GM21529 (cell line): ENCODE measurements around the gene SLC26A8.

Experiments
- ATAC-seq: cut with Tn5 transposase; IDR thresholded peaks from one replicate; pipeline ENCODE4 v1.9.1; 2021; ENCODE audit not compliant: unreplicated experiment

SLC26A8 gene, protein sequence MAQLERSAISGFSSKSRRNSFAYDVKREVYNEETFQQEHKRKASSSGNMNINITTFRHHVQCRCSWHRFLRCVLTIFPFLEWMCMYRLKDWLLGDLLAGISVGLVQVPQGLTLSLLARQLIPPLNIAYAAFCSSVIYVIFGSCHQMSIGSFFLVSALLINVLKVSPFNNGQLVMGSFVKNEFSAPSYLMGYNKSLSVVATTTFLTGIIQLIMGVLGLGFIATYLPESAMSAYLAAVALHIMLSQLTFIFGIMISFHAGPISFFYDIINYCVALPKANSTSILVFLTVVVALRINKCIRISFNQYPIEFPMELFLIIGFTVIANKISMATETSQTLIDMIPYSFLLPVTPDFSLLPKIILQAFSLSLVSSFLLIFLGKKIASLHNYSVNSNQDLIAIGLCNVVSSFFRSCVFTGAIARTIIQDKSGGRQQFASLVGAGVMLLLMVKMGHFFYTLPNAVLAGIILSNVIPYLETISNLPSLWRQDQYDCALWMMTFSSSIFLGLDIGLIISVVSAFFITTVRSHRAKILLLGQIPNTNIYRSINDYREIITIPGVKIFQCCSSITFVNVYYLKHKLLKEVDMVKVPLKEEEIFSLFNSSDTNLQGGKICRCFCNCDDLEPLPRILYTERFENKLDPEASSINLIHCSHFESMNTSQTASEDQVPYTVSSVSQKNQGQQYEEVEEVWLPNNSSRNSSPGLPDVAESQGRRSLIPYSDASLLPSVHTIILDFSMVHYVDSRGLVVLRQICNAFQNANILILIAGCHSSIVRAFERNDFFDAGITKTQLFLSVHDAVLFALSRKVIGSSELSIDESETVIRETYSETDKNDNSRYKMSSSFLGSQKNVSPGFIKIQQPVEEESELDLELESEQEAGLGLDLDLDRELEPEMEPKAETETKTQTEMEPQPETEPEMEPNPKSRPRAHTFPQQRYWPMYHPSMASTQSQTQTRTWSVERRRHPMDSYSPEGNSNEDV

DNA sequence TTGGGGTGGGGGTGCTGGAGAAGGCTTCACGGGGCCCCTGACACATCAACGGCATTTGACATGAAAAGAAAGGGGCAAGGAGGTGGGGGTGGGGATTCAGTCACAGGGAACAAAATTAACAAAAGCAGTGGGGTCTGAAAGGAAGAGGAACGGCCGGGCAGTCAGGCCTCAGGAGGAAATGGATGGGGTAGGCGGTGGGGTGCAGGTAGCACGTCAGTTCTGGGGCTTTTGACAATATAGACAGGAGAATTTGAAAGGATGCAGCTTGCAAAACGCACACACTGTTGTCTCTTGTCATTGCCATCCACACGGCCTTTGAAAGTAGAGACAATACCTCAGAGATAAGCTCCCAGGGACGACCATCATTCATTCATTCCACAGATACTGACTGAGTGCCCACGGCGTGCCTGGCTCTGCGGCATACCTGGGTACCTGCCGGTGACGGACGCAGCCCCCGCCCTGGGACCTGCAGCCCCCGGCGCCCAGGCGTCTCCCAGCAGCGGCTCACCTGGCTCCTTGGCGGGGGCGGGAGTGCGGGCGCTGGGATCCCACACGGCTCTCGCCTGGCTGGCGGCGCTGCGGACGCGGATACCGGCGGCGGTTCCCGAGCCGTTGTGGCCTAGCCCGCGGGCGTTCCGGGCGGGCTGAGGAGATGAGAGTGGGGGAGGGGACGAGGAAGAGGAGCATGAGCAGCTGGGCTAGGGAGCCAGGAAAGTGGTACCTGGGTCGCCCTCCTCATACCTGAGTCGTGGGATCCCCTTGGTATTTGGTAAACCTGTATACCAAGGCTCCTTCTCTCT is at the start of gene SLC26A8:
Gene SLC26A8, minus strand, starts transcription at position 646 of the 800 bp plus-strand sequence. CDS start 4,934 bp downstream, outside the sequence.
- no peak for ATAC-seq

DNA sequence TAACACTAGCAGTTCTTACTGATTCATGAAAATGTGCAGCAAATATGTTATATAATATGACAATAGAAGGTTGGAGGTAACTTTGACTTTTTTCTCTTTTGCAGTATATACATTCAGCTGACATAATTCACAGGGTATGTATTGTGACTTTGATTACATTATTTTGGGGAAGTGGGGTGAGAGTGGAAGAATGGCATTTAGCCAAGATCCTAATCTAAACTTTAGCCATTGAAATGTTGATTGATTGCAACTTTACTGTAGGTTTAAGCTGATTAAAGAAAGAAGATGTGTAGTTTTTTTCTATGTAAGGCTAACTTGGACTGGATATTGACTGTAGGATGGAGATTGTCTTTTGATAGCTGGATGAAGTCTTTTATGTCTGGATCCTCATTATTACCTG is 49.1 kb upstream of the SLC26A8 start:
- ATAC-seq, result no peak

DNA sequence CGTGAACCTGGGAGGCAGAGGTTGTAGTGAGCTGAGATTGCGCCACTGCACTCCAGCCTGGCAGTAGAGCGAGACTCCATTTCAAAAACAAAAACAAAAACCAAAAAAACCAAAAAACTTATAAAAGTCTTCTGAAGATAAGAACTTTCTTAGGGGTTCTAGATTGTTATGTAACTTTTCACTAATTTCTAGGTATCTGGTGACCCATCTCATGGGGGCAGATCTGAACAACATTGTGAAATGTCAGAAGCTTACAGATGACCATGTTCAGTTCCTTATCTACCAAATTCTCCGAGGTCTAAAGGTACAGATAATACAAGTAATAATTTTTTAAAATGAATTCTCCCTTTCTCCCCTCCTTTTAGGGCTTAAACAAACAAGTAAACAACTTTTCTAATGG is 48.2 kb upstream of the SLC26A8 start:
- ATAC-seq, result no peak

DNA sequence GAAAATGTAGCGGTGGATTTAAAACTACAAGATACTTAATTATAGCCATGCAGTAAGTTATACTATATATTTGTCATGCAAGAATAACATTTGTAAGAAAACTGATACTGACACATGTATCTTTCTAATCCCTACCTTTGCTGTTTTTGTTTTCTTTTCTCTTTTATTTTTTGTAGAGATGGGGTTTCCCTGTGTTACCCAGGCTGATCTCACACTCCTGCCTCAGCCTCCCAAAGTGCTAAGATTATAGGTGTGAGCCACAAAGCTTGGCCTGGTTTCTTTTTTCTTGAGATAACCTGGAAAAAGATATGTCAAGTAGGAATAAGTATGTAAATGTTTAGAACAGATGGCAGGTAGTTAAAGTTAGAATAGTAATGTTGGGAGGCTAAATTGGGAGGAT is 47.3 kb upstream of the SLC26A8 start:
- ATAC-seq, result no peak

DNA sequence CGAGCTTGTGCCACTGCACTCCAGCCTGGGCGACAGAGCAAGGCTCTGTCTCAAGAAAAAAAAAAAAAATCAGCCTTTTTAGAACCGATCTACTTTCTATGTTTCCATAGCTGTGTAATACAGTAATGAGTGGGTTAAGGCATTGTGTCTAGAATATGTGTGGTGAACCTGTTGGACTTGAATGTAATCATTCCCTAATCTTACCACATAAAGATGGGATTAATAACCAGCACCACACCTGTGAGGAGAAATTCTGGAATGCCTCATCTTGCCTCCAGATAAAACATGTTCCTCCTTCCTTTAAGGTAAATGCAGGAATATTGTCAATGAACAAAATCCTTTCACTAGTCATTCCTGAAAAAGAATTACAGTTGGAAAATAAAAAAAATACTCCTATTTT is 46.8 kb upstream of the SLC26A8 start:
- ATAC-seq, result no peak

DNA sequence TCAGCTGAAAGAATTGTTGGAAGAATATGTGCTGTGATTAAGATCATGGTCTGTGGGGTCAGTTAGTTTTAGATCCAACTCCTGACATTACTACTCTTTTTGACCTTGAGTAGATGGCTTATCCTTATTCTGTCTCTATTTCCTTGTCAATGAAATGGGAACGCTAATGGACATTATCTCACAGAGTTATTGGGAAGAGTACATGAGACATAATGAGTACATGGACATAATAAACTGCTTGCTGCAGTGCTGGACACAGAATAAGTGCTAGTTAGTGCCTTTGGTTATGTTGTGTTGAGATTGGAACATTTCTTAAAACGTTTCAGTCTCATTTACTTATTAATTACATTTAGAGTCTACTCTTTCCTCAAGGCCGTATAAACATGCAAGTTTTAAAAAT is 45.8 kb upstream of the SLC26A8 start:
- ATAC-seq, result no peak

DNA sequence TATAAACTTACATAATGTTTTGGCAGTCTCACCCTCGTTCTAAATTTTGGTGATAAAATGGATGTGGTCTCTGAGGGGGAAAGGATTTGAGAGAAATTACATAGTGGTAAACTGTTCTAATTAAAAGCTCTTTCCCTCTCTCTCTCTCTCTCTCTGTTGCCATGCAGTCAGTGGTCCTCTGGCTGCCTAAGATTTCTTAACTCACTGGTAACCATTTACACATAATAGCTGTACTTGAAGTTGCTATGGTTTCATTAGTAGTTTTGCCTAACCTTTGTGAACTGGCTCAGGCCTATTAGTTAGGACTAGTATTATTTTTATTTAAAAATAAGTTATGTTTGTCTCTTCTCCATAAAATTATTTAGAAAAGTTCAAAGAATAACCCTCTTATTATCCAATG is 45.1 kb upstream of the SLC26A8 start:
- ATAC-seq, result no peak

DNA sequence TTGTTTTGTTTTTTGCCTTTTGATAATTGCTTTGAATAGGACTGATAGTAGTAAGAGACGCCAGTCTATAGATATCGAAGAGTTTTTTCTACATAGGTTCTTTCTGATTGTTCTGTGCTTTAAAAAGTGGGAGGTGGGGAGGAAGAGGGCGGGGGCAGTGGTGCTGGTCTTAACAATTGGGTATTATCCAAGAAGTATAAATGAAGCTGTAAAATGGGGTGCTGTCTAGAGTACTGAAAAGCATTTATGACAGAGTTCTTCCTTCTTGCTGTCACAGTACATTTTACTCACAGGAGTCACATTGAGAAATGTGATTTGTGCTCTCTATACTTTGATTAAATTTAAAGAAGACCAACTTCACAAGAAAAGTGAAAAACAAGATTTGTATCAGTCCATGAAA is 44.1 kb upstream of the SLC26A8 start:
- ATAC-seq, result no peak

DNA sequence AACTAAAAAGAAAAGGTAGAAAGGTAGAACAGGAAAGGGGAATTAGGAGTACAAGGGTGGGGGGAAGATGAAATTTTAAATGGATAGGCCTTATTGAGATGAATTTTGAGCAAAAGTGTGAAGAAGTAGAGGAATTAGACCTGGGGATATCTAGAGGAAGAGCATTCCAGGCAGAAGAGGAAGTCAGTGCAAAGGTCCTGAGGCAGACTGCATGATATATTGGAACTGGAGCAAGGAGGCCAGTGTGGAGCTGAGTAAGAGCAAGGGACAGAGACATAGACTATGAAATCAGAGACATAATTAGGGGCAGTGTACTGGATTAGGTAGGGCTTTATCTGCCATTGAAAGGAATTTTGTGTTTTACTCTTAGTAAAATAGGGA is 43.6 kb upstream of the SLC26A8 start:
- ATAC-seq, result no peak

DNA sequence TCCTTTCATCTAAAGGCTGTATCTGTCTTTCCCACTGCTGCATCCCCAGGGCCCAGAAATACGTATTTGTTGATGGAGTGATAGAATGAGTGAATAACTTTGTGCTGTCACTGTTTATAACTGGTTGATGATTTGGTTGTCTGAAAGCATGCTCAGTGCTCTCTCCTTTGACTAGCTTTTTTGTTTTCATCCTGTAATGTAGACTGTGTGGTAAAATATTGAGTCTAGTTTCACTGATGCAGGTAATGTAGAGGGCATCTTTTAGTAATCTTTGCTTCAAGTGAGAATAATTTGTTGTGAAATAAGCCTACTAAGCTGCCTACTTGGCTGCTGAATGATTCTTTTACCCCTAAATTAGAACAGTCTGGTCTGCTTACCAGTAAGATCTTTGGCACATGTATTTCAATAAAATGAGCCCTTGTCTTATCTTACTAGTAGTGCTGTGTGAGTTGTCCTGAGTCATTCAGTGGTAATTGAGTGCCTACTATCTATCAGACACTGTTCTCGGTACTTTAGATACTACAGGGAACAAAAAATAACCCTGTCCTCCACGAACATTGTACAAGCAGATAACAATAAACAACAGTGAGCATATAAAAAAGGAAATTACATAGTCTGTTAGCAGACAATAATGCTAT is 43.1 kb upstream of the SLC26A8 start:
- no peak for ATAC-seq

DNA sequence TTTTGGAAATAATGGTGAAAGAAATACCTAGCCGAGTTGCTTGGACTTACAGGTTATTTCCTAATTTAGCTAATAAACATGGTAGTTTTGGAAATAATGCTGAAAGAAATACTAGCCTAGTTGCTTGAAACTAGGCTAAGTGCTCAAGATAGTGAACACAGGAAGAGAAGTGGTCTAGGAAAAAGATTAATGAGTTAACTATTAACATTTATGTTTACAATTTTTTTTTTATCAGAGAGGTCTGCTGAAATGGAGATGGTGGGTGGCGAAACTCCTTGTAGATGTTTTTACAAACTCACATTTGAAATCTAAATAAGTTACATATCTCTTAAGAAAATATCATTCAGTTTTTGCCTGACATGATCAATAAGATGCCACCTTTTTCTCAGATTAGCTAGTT is 42.4 kb upstream of the SLC26A8 start:
- no peak for ATAC-seq

DNA sequence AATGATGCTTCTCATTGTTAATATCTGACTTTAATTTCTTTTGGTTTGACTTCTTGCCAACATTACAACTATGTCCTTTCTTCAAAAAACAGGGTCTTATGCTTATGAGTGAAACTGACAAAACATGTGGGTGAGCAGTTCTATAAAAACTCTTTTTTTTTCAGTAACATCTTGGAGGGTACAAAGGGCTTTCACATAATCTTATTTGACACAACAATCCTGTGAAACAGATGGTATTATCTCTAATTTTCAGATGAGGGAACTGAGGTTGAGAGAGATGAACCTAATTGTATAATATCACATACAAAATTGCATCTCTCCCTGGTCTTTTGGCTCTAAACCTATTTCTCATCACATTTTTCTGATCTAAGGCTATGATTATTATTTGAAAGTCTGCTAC is 41.5 kb upstream of the SLC26A8 start:
- ATAC-seq, result no peak

DNA sequence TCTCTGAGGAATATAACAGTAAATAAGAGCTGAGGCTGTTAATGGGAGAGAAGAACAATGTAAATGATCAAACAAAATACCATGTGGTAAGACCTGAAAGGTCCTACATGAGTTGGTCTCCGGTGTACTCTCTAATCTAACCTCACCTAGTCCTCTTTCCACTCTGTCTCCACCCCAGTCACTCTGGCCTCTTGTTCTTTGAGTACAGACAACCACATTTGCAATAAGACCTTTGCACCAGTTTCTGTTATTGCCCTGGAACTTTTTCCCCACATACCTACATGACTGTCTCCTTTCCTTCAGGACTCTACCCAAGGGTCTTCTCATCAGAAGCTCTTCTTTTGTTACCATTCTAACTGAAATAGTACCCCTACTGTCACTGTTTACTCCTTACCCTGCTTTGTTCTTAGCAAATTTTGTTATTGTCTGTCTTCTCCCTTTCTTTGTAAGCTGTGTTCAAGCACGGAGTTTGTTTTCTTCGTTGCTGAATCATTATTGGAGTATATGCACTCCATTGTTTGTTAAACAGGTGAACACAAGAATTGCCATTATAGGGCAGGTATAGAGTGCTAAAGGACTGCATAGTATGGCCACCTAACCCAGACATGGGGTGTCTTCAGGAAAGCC is 40.4 kb upstream of the SLC26A8 start:
- ATAC-seq, result no peak

DNA sequence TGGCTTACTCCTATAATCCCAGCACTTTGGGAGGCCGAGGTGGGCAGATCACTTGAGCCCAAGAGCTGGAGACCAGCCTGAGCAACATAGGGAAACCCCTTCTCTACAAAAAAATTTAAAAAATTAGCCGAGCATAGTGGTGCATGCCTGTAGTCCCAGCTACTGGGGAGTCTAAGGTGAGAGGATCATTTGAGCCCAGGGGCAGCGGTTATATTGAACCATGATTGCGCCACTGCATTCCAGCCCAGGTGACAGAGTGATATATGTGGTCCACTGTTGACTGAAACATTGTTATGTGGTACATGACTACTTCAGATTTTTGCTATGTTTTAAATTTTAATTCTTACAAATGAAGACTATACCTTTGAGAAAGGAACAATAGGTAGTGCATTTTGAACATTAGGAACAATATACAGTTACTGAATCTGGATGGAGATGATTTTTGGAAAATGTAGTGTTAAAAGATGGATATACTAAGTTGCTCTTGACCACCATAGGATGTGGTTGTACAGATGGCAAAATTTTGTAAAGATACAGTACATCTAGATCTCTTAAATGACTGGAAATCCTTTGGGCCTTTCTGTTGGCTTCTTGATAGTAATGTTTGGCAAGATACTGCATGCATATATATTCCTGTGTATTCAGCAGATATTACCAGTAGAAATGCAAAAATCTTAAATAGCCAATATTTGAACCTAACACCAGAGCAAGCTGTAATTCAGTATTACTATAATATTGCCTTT is 39.0 kb upstream of the SLC26A8 start:
- ATAC-seq, result no peak

DNA sequence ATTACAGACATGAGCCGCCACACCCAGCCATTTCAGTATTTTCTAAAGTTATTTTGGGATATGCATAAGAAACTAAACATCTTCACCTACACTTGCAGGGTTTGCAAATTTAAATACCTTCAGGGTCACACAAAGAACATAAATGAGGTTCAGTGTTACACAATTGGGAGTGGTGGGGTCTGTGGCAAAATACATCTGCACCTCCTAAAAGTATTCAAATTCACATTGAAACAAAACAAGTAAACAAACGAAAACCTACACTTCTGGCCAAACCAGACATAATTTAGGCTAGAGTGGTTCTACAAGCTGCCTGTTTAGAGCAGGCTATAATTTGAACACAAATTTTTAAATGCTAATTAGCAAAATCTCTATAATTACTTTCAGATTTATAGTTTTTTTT is 37.8 kb upstream of the SLC26A8 start:
- ATAC-seq, result no peak

DNA sequence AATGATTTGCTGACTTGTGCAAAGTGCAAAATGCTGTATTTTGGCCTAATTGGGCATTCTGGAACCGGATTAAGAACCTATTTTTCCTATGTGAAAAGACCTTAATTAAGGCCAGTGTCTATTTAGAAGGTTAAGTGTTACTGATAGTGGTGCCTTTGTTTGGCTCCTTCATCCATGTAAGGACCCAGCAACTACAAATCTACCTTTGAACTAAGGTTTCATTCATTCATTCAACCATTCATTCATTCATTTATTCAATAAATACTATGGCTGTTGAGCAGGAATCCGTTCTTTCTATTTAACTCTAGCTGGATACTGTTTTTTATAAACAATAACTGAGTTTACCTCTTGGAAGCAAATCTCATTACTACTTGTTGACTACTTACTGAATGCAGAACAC is 36.8 kb upstream of the SLC26A8 start:
- no peak for ATAC-seq

DNA sequence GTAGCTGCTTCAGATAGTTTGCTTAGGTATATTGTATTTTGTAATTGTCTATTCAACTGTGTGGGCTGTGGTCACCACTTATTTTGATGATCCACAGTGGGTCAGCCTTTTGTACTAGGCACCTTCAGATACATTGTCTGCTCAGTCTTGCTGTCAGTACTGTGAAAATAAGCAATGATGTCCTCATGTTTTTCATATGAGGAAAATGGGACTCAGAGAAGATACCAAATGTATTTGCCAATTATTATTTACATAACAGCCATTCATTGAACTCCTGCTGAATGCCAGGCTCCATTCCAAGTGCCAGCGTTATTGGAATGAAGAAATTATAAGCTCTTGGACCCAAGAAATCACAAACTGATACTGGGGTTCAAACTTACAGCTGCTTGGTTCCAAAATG is 31.7 kb upstream of the SLC26A8 start:
- no peak for ATAC-seq

DNA sequence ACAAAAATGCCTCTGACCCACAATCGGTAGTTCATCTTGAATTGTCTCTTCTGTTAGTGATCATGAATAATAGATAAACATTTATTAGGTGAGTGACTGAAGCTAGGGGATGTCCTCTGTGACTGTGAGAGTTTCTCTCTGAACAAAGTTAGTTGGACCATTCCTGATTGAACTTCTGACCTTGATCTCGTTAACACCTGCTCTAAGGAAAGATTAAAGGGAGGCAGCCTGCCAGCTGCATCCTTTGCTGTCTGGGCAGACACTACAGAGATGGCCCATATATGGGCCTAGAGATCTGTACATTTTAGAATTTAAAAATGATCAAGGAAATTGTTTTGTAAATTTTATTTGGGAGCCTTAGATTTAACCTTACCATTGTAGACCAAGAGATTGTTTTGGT is 30.5 kb upstream of the SLC26A8 start:
- ATAC-seq, result no peak

DNA sequence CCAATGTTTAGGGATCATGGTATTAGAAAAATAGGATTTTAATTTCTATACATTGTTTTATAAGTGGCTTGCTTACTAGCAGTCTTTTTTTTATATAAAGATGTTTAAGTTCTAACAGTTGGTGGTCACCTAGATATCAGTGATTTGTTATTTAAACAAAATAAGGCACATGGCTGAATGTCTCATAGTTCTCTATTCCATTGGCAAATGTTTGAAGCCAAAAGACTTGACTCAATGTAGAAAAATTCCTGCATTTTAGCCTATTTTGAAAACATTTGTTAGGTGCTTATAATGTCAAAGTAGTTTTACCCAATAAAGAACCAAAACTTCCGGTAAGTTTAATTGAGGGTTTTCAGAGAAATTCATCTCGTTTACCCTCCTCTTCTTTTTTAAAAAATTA is 30.0 kb upstream of the SLC26A8 start:
- ATAC-seq, result no peak

DNA sequence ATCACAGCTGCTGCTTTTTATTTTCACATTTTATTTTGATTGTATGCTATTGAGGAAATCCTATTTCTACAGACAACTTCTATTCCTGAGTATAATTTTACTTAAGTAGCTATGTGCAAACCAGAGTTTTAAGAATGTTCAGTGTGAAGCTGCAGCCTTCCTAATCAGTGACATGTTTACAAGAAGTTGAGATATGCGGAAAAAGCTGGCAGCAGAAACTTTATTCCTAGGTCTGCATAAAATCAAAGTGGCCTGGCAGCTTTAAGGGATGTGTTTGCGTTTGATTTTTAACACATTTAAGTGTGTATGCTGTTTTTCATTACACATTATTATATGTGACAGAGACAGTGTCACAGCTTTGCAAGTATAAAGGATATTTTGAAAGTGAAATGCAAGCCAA is 29.4 kb upstream of the SLC26A8 start:
- no peak for ATAC-seq
